Measurements from ENCODE around the gene PYHIN1.

Gene PYHIN1

GRCh38 chr1:158932171-158932570 is 819 bp downstream of the PYHIN1 start:
- CTCF ChIA-PET: no interaction called here

GRCh38 chr1:158933621-158934020 is 2.3 kb downstream of the PYHIN1 start:
- Histone ChIP-seq H3K4me3 (ENCODE audit: control insufficient read depth in 1 of 7, extremely low read depth in 1 of 7, insufficient read depth in 4 of 7, low read depth in 2 of 7, low read length in 6 of 7) (no peak overlapping the region), H3K27me3 (replicated peaks in 2 of 5; ENCODE audit: control insufficient read depth in 4 of 5, insufficient read depth in 5 of 5, low read length in 4 of 5) (no peaks in the 10 kb centered on the region), H3K4me1 (ENCODE audit: control extremely low read depth in 1 of 4, control insufficient read depth in 4 of 4, insufficient read depth in 4 of 4, low read length in 3 of 4) (peaks cover 0 to 1% (median 0%) of the 10 kb centered on the region in 4 experiments), H3K36me3 (ENCODE audit: control insufficient read depth in 4 of 4, insufficient read depth in 4 of 4, low read length in 3 of 4) (no peaks in the 10 kb centered on the region), H3K27ac (ENCODE audit: insufficient read depth in 1 of 2, low read depth in 1 of 2, low read length in 2 of 2, poor library complexity in 1 of 2, severe bottlenecking in 2 of 2) (no peak overlapping the region), H3K9me3 (ENCODE audit: control extremely low read depth in 1 of 5, control insufficient read depth in 4 of 5, insufficient read depth in 2 of 5, low read depth in 1 of 5, low read length in 4 of 5) (peaks cover 0 to 3% (median 0%) of the 10 kb centered on the region in 5 experiments)
- no peak for DNase-seq
- ChIA-PET POLR2A (no interaction called here), CTCF (no interaction called here)
- no CpG with 5 or more reads among the region's 1 CpG for WGBS (ENCODE audit: insufficient coverage)

More at GRCh38 chr1:158932171-158932570, 819 bp downstream of the PYHIN1 start:
- no CpG with 5 or more reads among the region's 6 CpGs for WGBS (ENCODE audit: insufficient coverage)
- Histone ChIP-seq H3K4me1 (ENCODE audit: control extremely low read depth in 1 of 4, control insufficient read depth in 4 of 4, insufficient read depth in 4 of 4, low read length in 3 of 4) (peaks cover 0 to 1% (median 0%) of the 10 kb centered on the region in 4 experiments), H3K9me3 (ENCODE audit: control extremely low read depth in 1 of 5, control insufficient read depth in 4 of 5, insufficient read depth in 2 of 5, low read depth in 1 of 5, low read length in 4 of 5) (peaks cover 0 to 4% (median 0%) of the 10 kb centered on the region in 5 experiments), H3K4me3 (ENCODE audit: control insufficient read depth in 1 of 7, extremely low read depth in 1 of 7, insufficient read depth in 4 of 7, low read depth in 2 of 7, low read length in 6 of 7) (no peak overlapping the region), H3K27me3 (replicated peaks in 2 of 5; ENCODE audit: control insufficient read depth in 4 of 5, insufficient read depth in 5 of 5, low read length in 4 of 5) (no peaks in the 10 kb centered on the region), H3K27ac (ENCODE audit: insufficient read depth in 1 of 2, low read depth in 1 of 2, low read length in 2 of 2, poor library complexity in 1 of 2, severe bottlenecking in 2 of 2) (no peak overlapping the region), H3K36me3 (ENCODE audit: control insufficient read depth in 4 of 4, insufficient read depth in 4 of 4, low read length in 3 of 4) (no peaks in the 10 kb centered on the region)
- POLR2A ChIA-PET: no interaction called here
- DNase-seq: no peak

- WGBS (ENCODE audit: insufficient coverage): 100% methylated on average over 1 of the region's 2 CpGs
- H3K4me1 ChIP-seq (ENCODE audit: control extremely low read depth in 1 of 4, control insufficient read depth in 4 of 4, insufficient read depth in 4 of 4, low read length in 3 of 4): no peaks in the 10 kb centered on the region
- H3K27me3 ChIP-seq (replicated peaks in 2 of 5; ENCODE audit: control insufficient read depth in 4 of 5, insufficient read depth in 5 of 5, low read length in 4 of 5): no peaks in the 10 kb centered on the region
- CTCF ChIA-PET: no interaction called here
- H3K9me3 ChIP-seq (ENCODE audit: control extremely low read depth in 1 of 5, control insufficient read depth in 4 of 5, insufficient read depth in 2 of 5, low read depth in 1 of 5, low read length in 4 of 5): peaks cover 0 to 1% (median 0%) of the 10 kb centered on the region in 5 experiments
- no peak for DNase-seq
- POLR2A ChIA-PET: no interaction called here
- H3K36me3 ChIP-seq (ENCODE audit: control insufficient read depth in 4 of 4, insufficient read depth in 4 of 4, low read length in 3 of 4): no peaks in the 10 kb centered on the region
- no peak overlapping the region for H3K4me3 ChIP-seq (ENCODE audit: control insufficient read depth in 1 of 7, extremely low read depth in 1 of 7, insufficient read depth in 4 of 7, low read depth in 2 of 7, low read length in 6 of 7)
- H3K27ac ChIP-seq (ENCODE audit: insufficient read depth in 1 of 2, low read depth in 1 of 2, low read length in 2 of 2, poor library complexity in 1 of 2, severe bottlenecking in 2 of 2): no peak overlapping the region
Measured at GRCh38 chr1:158939180-158939579, 7.8 kb downstream of the PYHIN1 start.

GRCh38 chr1:158941317-158941716 is 10.0 kb downstream of the PYHIN1 start:
- DNase-seq: no peak
- H3K4me3 ChIP-seq (ENCODE audit: control insufficient read depth in 1 of 7, extremely low read depth in 1 of 7, insufficient read depth in 4 of 7, low read depth in 2 of 7, low read length in 6 of 7): no peak overlapping the region
- H3K27me3 ChIP-seq (replicated peaks in 2 of 5; ENCODE audit: control insufficient read depth in 4 of 5, insufficient read depth in 5 of 5, low read length in 4 of 5): no peaks in the 10 kb centered on the region
- no peaks in the 10 kb centered on the region for H3K36me3 ChIP-seq (ENCODE audit: control insufficient read depth in 4 of 4, insufficient read depth in 4 of 4, low read length in 3 of 4)
- ChIA-PET CTCF (no interaction called here), POLR2A (no interaction called here)
- no CpG with 5 or more reads among the region's 1 CpG for WGBS (ENCODE audit: insufficient coverage)
- no peaks in the 10 kb centered on the region for H3K4me1 ChIP-seq (ENCODE audit: control extremely low read depth in 1 of 4, control insufficient read depth in 4 of 4, insufficient read depth in 4 of 4, low read length in 3 of 4)
- H3K9me3 ChIP-seq (ENCODE audit: control extremely low read depth in 1 of 5, control insufficient read depth in 4 of 5, insufficient read depth in 2 of 5, low read depth in 1 of 5, low read length in 4 of 5): peaks cover 0 to 1% (median 0%) of the 10 kb centered on the region in 5 experiments
- H3K27ac ChIP-seq (ENCODE audit: insufficient read depth in 1 of 2, low read depth in 1 of 2, low read length in 2 of 2, poor library complexity in 1 of 2, severe bottlenecking in 2 of 2): no peak overlapping the region

- Histone ChIP-seq H3K4me3 (ENCODE audit: control insufficient read depth in 1 of 7, extremely low read depth in 1 of 7, insufficient read depth in 4 of 7, low read depth in 2 of 7, low read length in 6 of 7) (no peak overlapping the region), H3K27me3 (replicated peaks in 2 of 5; ENCODE audit: control insufficient read depth in 4 of 5, insufficient read depth in 5 of 5, low read length in 4 of 5) (no peaks in the 10 kb centered on the region), H3K36me3 (ENCODE audit: control insufficient read depth in 4 of 4, insufficient read depth in 4 of 4, low read length in 3 of 4) (no peaks in the 10 kb centered on the region), H3K4me1 (ENCODE audit: control extremely low read depth in 1 of 4, control insufficient read depth in 4 of 4, insufficient read depth in 4 of 4, low read length in 3 of 4) (no peaks in the 10 kb centered on the region), H3K9me3 (ENCODE audit: control extremely low read depth in 1 of 5, control insufficient read depth in 4 of 5, insufficient read depth in 2 of 5, low read depth in 1 of 5, low read length in 4 of 5) (no peaks in the 10 kb centered on the region), H3K27ac (ENCODE audit: insufficient read depth in 1 of 2, low read depth in 1 of 2, low read length in 2 of 2, poor library complexity in 1 of 2, severe bottlenecking in 2 of 2) (no peak overlapping the region)
- POLR2A ChIA-PET: no interaction called here
- WGBS (ENCODE audit: insufficient coverage): 100% methylated on average over 1 of the region's 2 CpGs
- DNase-seq: no peak
- CTCF ChIA-PET: no interaction called here
Measured at GRCh38 chr1:158942490-158942889, 11.1 kb downstream of the PYHIN1 start.

- Histone ChIP-seq H3K4me1 (ENCODE audit: control extremely low read depth in 1 of 4, control insufficient read depth in 4 of 4, insufficient read depth in 4 of 4, low read length in 3 of 4) (no peaks in the 10 kb centered on the region), H3K27ac (ENCODE audit: insufficient read depth in 1 of 2, low read depth in 1 of 2, low read length in 2 of 2, poor library complexity in 1 of 2, severe bottlenecking in 2 of 2) (no peak overlapping the region), H3K27me3 (replicated peaks in 2 of 5; ENCODE audit: control insufficient read depth in 4 of 5, insufficient read depth in 5 of 5, low read length in 4 of 5) (no peaks in the 10 kb centered on the region), H3K9me3 (ENCODE audit: control extremely low read depth in 1 of 5, control insufficient read depth in 4 of 5, insufficient read depth in 2 of 5, low read depth in 1 of 5, low read length in 4 of 5) (no peaks in the 10 kb centered on the region), H3K36me3 (ENCODE audit: control insufficient read depth in 4 of 4, insufficient read depth in 4 of 4, low read length in 3 of 4) (no peaks in the 10 kb centered on the region), H3K4me3 (ENCODE audit: control insufficient read depth in 1 of 7, extremely low read depth in 1 of 7, insufficient read depth in 4 of 7, low read depth in 2 of 7, low read length in 6 of 7) (no peak overlapping the region)
- WGBS (ENCODE audit: insufficient coverage): no CpG with 5 or more reads among the region's 1 CpG
- DNase-seq: no peak
- CTCF ChIA-PET: no interaction called here
- POLR2A ChIA-PET: no interaction called here
Measured at GRCh38 chr1:158943059-158943458, 11.7 kb downstream of the PYHIN1 start.

- WGBS (ENCODE audit: insufficient coverage): no CpG with 5 or more reads among the region's 2 CpGs
- H3K27me3 ChIP-seq (replicated peaks in 2 of 5; ENCODE audit: control insufficient read depth in 4 of 5, insufficient read depth in 5 of 5, low read length in 4 of 5): no peaks in the 10 kb centered on the region
- DNase-seq: no peak
- H3K9me3 ChIP-seq (ENCODE audit: control extremely low read depth in 1 of 5, control insufficient read depth in 4 of 5, insufficient read depth in 2 of 5, low read depth in 1 of 5, low read length in 4 of 5): no peaks in the 10 kb centered on the region
- ChIA-PET CTCF (no interaction called here), POLR2A (no interaction called here)
- H3K4me3 ChIP-seq (ENCODE audit: control insufficient read depth in 1 of 7, extremely low read depth in 1 of 7, insufficient read depth in 4 of 7, low read depth in 2 of 7, low read length in 6 of 7): no peak overlapping the region
- no peak overlapping the region for H3K27ac ChIP-seq (ENCODE audit: insufficient read depth in 1 of 2, low read depth in 1 of 2, low read length in 2 of 2, poor library complexity in 1 of 2, severe bottlenecking in 2 of 2)
- no peaks in the 10 kb centered on the region for H3K4me1 ChIP-seq (ENCODE audit: control extremely low read depth in 1 of 4, control insufficient read depth in 4 of 4, insufficient read depth in 4 of 4, low read length in 3 of 4)
- H3K36me3 ChIP-seq (ENCODE audit: control insufficient read depth in 4 of 4, insufficient read depth in 4 of 4, low read length in 3 of 4): no peaks in the 10 kb centered on the region
Measured at GRCh38 chr1:158945061-158945460, 13.7 kb downstream of the PYHIN1 start.
